GM19455 (cell line): ENCODE results near the gene ZBTB8OS.
"Not testable (repeated sequence)": the region's sequence is repeated elsewhere in the genome, so short reads cannot be mapped to it uniquely, and the experiment has no call there.

Experiments used
- ATAC-seq: cut with Tn5 transposase; IDR thresholded peaks from one replicate; pipeline ENCODE4 v1.9.1; 2021; ENCODE audit not compliant: unreplicated experiment

The ZBTB8OS gene

GRCh38 chr1:32650752-32651460, 556 bp upstream of the ZBTB8OS start, which contains the start of gene RBBP4:
Gene RBBP4 (plus strand): TSS chr1:32651208. CDS start chr1:32651307, 99 bp downstream.
- ATAC-seq, result peak; percentile 76

- ATAC-seq, result no peak
Measured at GRCh38 chr1:32647308-32648134, 2.8 kb downstream of the ZBTB8OS start.

GRCh38 chr1:32644426-32644825, 5.9 kb downstream of the ZBTB8OS start:
- ATAC-seq, result no peak

- not testable (repeated sequence) for ATAC-seq
Measured at GRCh38 chr1:32642292-32642827, 8.0 kb downstream of the ZBTB8OS start.

- no peak for ATAC-seq
Measured at GRCh38 chr1:32639489-32640075, 10.8 kb downstream of the ZBTB8OS start.

GRCh38 chr1:32636914-32637645, 13.3 kb downstream of the ZBTB8OS start:
- no peak for ATAC-seq

GRCh38 chr1:32635508-32636277, 14.7 kb downstream of the ZBTB8OS start:
- no peak for ATAC-seq

- ATAC-seq, result no peak
Measured at GRCh38 chr1:32632829-32633228, 17.5 kb downstream of the ZBTB8OS start.

GRCh38 chr1:32630173-32630572, 20.2 kb downstream of the ZBTB8OS start:
- ATAC-seq, result not testable (repeated sequence)

- ATAC-seq, result peak; percentile 72
Measured at GRCh38 chr1:32627596-32628162, 22.7 kb downstream of the ZBTB8OS start.

GRCh38 chr1:32626176-32626575, 24.2 kb downstream of the ZBTB8OS start:
- no peak for ATAC-seq

GRCh38 chr1:32623775-32624174, 26.6 kb downstream of the ZBTB8OS start:
- no peak for ATAC-seq

GRCh38 chr1:32622806-32623681, 27.3 kb downstream of the ZBTB8OS start:
- no peak for ATAC-seq

GRCh38 chr1:32622205-32622604, 28.1 kb downstream of the ZBTB8OS start:
- ATAC-seq, result no peak

GRCh38 chr1:32619701-32620485, 30.5 kb downstream of the ZBTB8OS start:
- peak; percentile 75 for ATAC-seq

GRCh38 chr1:32618673-32619221, 31.6 kb downstream of the ZBTB8OS start:
- ATAC-seq, result no peak

- ATAC-seq, result no peak
Measured at GRCh38 chr1:32613472-32613871, 36.9 kb downstream of the ZBTB8OS start.
